ENCODE measurements around the gene NKX3-2.

DNA sequence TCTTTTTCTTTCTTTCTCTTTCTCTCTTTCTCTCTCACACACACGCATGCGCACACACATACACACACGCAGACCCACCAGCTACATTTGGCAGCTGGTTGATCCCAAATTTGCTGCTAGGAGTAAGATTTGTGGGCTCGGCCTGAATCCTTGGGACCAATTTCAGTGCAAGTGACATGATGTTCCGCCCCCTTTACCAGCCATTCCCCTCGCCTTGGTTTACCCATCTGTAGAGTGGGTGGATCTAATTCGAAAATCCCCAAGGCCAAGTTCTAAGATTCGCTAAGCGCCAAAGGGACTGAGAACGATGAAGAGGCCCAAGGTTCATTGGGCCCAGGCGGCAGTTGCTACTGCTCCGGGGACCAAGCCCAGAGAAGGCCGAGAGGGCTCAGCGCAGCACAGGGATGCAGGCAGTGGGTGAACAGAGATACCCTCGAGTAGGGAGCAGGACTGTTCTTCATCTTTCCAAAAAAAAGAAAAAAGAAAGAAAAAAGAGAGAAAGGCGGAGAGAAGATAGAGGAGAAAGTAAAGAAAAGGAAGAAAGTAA is 5.8 kb downstream of the NKX3-2 start:
- TF ChIP-seq, protein P1, sequence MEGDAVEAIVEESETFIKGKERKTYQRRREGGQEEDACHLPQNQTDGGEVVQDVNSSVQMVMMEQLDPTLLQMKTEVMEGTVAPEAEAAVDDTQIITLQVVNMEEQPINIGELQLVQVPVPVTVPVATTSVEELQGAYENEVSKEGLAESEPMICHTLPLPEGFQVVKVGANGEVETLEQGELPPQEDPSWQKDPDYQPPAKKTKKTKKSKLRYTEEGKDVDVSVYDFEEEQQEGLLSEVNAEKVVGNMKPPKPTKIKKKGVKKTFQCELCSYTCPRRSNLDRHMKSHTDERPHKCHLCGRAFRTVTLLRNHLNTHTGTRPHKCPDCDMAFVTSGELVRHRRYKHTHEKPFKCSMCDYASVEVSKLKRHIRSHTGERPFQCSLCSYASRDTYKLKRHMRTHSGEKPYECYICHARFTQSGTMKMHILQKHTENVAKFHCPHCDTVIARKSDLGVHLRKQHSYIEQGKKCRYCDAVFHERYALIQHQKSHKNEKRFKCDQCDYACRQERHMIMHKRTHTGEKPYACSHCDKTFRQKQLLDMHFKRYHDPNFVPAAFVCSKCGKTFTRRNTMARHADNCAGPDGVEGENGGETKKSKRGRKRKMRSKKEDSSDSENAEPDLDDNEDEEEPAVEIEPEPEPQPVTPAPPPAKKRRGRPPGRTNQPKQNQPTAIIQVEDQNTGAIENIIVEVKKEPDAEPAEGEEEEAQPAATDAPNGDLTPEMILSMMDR (IDR thresholded peaks at IDR 0.05; ENCODE audit: insufficient read depth, low read depth, low read length), result no peak
- TF ChIP-seq EZH2 (IDR thresholded peaks at IDR 0.05; ENCODE audit: insufficient read depth, low read length), result peak; percentile 32
